Ecto neural progenitor cell (in vitro differentiated cells): ENCODE measurements around the gene STK25.
"Not testable (repeated sequence)": the region's sequence is repeated elsewhere in the genome, so short reads cannot be mapped to it uniquely, and the experiment has no call there.

Source experiments
- DNase-seq: peaks from one replicate; pipeline ENCODE4 v3.0.0-alpha.2; 2018; ENCODE audit warnings: low spot score

The STK25 gene

DNA sequence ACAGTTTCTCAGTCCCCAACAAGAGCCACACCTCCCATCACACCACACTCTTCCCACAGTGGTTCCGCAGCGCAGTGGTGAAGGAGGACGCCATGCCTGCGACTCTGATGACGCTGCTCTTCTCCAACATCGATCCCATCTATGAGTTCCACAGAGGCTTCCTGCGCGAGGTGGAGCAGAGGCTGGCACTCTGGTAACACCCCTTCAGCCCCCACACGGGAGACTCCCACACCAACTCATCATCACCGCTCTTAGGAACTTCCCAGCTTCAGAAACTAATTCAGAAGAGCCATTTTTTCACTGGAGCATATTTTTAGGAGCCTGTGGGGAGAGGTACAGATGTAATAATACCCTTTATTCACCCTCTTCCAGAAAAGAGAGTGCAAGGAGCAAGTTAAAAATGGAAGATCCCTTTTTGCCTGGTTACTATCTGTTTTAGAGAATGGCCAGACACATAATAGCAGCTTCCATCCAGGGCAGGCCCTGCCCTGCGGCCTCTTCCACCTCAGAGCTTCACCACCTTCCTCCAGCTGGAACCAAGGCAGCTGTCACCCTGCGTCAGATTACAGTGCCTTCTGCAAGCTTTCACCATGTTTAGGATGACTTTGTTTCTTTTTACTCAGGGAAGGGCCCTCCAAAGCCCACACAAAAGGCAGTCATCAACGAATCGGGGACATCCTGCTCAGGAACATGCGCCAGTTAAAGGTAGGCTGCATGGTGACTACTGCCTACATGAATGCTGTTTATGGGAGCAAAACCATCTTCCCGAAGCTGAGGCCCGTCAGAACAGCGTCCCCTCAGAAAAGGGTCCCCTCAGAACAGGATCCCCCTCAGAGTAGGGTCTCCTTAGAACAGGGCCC, 44.9 kb downstream of the STK25 start:
- no peak for DNase-seq

DNA sequence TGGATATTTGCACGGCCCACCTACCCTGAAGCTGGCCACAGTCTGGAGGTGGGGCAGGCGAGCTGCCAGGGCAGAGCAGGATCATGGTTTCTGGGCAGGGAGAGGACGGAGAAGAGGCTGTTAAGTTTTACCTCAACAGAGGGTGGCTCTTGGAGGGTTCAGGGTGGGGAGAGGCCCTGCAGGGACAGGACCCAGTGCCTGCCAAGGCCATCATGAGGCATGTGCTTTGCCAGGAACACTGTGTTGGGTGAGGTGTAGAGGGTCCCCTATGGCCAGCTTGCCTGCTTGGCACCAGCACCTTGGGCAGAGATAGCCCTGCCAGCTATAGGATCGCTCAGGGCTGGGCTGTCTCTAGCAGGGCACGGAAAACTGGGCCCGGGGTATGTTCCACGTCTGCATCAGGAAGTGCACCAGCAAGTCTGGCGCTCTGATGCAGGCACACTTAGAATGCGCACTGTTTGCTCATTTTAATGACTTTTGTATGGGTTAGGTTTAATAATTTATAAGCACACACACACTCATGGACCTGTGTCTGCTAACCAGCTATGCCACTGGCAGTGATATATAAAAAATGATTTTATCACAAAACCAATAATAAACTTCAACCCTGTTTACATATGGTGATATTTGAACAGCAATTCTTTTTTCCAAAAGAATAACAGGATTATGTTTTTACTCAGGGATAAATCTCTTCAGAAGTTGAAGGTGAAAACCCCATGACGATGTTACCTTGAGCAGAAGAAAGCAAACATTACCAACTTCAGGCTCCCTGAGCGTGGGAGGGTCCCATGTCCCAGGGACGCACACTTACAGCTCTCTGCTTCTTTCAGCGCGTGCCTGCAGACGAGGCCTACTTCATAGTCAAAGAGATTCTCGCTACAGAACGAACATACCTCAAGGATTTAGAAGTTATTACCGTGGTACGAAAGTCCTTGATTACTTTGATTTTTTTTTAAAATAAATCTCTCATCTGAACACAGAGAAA, 46.4 kb downstream of the STK25 start:
- no peak for DNase-seq

DNA sequence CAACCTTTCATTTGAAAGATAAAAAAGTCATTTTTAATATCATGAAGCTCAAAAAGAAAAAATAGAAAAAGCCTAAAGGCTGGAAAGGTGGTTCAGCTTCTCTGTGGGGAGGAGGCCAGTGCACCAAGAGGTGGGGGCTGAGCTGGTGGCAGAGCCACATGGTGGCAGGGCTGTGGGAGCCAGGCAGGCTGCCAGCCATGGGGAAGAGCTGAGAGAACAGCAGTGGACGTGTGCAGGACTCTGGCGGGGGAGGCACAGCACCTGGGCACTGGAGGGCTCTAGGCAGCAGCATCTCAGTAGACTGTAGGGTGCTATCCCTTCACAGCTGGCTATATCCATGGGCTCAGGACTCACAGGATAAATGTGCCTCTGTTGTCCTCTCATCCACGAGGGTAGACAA, 47.8 kb downstream of the STK25 start:
- no peak for DNase-seq

DNA sequence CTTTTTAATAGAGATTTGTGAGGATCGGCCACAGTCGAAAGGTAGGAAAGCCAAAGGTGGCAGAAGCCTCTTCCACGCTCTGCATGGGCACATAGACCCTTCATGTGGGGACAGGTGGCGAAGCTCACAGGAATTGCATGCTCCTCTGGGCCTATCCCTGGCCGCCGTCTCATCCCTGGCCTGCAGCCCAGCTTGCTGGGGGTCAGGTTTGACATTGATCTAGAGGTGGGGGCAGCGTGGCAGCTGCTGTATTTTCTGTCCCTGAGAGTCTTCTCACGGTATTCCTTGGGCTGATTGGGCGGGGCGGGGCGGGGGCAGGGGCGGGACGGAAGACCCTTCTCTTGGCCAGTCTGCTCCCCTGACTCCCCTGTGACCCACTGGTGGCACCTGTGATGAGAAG, 48.9 kb downstream of the STK25 start:
- DNase-seq = no peak

DNA sequence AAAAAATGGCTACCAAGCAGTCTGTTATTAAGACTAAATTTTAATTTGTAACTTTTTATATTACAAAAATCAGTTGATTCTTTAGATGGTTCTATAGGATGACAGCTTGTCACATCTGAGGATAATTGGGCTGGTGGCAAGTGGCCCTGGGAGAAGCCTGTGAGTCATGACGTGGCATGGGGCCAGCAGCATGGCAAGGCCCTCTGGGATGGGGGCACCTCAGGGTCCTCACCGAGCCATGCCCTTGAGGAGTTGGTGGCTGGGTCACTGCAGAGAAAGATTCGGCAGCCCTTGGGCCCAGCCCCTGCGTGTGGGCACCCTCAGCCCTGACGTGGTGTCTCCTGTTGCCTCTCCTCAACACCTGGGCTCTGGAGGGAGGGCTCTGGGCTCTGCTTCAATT, 49.7 kb downstream of the STK25 start:
- DNase-seq = no peak

DNA sequence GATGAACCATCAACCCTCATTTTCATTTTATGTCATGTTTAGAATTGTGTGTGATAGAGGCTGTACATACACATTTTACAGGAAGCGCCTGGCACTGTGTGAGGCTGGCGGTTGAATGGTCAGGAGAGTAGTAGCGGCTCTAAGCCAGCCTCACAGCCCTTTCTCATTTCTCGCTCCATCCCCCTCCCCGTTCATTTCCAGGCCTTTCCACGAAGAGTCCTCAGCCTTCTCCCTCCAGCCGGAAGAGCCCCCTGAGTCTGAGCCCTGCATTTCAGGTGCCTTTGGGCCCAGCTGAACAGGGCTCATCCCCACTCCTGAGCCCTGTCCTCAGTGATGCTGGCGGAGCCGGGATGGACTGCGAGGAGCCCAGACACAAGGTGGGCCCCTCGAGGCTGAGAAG, 51.8 kb downstream of the STK25 start:
- no peak for DNase-seq

DNA sequence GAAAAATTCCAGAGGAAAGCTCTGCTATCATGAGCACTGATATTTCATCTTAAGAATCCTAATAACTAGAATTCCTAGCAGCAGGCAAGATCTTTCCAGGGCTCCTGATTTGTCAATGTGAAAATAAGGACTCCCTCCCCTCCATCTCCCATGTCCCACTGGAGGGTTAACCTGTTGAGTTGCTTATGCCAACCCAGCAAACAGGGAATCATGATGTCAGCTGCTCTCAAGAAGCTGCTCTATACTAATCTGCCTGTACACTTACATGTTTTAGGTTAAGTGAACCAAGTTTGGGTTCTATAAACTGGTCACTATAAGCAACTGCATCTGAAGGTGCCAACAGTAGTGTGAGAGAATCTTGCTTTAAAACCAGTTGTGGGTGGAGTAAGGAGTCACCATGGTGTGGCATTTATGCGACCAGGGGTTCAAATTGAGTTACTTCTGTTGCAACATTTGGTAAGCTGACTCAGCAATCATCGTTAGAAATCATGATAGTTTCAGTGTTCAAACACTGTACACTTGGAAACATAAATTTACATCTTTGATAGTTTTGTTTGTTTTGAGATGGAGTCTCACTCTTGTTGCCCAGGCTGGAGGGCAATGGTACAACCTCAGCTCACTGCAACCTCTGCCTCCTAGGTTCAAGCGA, 53.4 kb downstream of the STK25 start:
- DNase-seq = no peak

DNA sequence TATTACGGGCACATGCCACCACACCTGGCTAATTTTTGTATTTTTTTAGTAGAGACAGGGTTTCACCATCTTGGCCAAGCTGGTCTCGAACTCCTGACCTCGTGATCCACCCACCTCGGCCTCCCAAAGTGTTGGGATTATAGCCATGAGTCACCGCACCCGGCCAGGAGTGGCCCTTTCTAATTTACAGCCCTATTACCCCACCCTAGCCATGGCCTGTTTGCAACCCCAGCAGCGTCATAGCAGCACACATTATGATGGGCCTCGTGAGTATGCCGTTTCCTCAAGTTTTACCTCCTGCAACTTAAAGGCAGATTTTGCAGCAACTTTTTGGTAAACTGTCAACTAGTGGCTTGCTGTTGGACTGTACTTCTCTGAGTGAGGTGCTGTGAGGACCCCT, 54.5 kb downstream of the STK25 start:
- not testable (repeated sequence) for DNase-seq

DNA sequence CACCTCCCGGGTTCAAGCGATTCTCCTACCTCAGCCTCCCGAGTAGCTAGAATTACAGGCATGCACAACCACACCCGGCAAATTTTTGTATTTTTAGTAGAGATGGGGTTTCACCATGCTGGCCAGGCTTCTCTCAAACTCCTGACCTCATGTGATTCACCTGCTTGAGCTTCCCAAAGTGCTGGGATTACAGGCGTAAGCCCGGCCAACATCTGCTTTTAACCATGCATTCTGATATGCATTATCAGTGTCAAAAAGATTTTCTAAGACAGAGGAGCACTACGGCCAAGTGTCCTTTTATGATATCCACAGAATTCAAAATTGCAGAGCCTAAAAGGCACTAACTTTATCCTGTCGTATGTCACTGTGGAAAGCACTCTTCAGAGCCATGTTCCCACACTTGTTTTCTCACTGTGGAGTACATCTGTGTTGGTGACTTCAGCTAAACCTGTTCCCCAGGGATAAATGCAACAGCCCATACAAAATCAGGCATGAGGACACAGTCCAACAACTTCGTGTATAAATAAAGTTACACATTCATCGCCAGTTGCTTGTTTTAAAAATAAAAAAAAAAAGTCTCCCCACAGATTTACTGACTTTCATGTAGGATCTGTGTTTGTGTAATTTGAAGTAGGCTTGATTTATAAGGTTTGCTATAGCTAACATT, 56.4 kb downstream of the STK25 start:
- no peak for DNase-seq

DNA sequence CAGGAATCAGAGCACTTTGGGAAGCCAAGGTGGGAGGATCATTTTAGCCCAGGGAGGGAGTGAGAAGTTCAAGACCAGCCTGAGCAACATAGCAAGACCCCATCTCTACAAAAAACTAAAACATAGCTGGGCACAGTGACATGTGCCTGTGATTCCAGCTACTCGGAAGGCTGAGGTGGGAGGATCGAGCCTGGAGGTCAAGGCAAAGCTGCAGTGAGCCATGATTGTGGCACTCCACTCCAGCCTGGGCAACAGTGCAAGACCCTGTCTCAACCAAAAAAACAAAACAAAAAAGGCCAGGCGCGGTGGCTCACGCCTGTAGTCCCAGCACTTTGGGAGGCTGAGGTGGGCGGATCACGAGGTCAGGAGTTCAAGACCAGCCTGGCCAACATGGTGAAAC, 58.3 kb downstream of the STK25 start:
- DNase-seq = not testable (repeated sequence)

DNA sequence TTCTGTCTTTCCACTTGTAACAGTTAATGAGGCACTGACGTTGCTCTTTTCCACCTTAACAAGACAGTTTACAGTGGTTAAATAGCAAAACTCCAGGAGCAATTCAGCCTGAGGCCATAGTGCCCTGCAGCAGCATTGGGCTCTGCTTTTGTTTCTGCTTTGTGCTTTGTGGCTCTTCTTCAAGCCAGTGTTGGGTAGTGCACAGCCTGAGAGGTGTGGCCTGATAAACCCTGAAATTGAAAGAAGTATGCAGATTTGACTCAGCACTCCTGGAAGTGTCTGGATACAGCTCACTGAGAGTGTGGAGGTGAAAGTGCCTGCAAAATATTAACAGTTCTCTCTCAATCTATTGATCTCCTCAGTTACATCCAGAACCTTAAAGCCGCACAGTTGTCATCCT, 63.0 kb downstream of the STK25 start:
- no peak for DNase-seq

DNA sequence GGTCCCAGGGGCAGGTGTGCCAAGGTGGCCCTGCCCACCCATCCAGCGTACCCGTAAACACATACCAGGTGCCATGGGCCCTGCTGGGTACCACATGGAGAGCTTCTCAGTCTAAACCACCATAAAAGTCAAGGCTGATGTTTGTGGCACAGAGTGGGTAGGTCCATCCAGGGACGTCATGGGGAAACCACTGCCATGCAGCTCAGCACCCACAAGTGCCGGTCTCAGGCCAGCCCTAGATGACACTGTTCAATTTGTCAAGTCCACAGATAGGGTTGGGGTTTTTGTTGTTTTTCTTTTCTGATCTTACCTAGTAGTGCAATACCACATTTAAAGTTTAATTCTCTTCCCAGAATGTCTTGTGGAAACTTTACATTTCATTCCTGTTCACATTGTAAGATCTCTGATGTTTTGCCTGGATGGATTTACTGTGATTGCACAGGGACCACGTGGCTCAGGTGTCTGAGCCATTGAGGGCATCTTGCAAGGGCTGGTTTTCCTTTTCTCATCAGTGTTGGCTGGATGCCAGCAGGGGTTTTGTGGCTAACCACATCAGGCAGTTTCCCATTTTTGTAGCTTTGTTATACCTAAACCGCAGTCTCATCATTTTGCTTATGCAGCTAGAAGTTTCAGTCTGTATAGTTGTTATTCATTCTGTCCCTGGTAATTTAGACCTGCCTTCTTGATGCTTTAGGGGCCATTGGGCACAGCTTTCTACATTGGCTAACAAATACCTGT, 64.7 kb downstream of the STK25 start:
- no peak for DNase-seq
